ENCODE data around the gene OBSCN. TPM values are rescaled to one million over a fixed set of nuclear protein-coding genes. Genes with fewer than 3 reads are reported as not detected.
A peak's percentile ranks its signal among the peaks of the same experiment; 100 is the strongest.

OBSCN gene
- total and polyA plus RNA-seq, 2 of the 4 experiments (the other 2 are of a cell fraction): 4.1 to 9.5 TPM

DNA sequence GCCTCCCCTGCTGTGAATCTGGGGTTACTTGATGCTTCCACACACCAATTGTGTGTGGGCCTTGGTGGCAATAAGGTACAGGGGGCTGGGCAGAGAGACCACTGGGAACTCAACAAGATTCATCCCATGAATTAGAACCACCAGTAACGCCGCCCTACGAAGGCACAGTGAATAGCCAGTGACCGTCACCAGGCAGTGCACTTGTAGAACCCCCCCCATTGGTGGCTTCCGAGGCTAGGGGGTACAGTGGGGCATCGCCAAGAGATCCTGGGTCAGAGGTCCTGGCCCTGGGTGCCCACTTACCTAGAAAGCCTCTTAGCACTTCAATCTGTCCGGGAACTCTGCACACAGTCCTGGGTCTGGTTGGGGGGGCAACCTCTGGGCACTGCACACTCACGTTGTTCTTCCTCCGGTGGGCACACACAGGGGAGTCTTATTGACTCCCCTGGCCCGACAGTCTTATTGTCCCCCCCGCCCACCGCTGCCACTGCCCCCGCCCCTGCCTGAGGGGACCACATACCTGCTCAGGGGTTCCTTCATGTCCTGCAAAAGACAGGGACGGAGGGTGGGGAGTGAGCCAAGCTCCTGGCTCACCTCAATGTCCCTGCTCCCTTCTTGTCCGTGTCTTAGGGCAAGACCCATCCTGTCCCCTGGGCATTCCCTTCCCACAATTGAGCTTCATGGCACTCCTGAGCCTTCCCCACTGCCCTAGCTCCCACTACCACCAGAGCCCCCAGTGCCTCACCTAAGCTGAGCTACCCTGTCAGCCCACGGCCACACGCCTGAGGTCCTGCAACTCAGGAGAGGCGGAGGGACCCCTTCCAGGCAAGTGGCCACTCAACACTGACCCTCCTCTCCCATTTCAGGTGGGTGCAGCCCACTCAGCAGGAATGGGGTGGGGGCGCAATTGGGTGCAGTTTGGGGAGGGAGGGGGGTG, 201.3 kb downstream of the OBSCN start:
- Histone ChIP-seq H4K91ac (ENCODE audit: insufficient read depth, low read depth, low read length) (no peak overlapping the region), H2BK15ac (ENCODE audit: low read depth, low read length) (no peak overlapping the region), H3K23ac (ENCODE audit: low read depth, low read length) (no peak overlapping the region), H3K27ac (ENCODE audit: insufficient read depth, low read length) (no peak overlapping the region), H3K9me3 (ENCODE audit: control insufficient read depth, insufficient read depth, low read length) (no peaks in the 10 kb centered on the region), H3K4me3 (ENCODE audit: insufficient read depth, low read depth, low read length) (no peak overlapping the region), H3K56ac (ENCODE audit: extremely low read depth, insufficient read depth, low read length) (no peak overlapping the region), H3K9ac (ENCODE audit: low read depth, low read length) (no peak overlapping the region), H3K18ac (ENCODE audit: low read depth, low read length) (no peak overlapping the region), H4K5ac (ENCODE audit: low read depth, low read length) (no peak overlapping the region), H2AFZ (replicated peaks; ENCODE audit: low read length, poor library complexity) (no peak overlapping the region), H4K20me1 (ENCODE audit: insufficient read depth, low read length) (peaks cover 29% of the 10 kb centered on the region), H2AK5ac (ENCODE audit: low read depth, low read length) (no peak overlapping the region), H2BK20ac (ENCODE audit: low read depth, low read length) (no peak overlapping the region), H3K36me3 (ENCODE audit: control insufficient read depth, insufficient read depth, low read length) (peaks cover 20% of the 10 kb centered on the region), H2AK9ac (replicated peaks; ENCODE audit: low read depth, low read length, poor library complexity) (peak overlapping the region; percentile 31), H4K8ac (ENCODE audit: low read depth in 2 of 2, low read length in 2 of 2) (no peak overlapping the region), H3K4me2 (ENCODE audit: low read depth, low read length) (no peak overlapping the region; the same call in 1 of the 2 replicates), H3K79me1 (ENCODE audit: low read depth in 1 of 2, low read length in 2 of 2) (peaks cover 21 to 65% of the 10 kb centered on the region in 2 experiments), H3K9me1 (ENCODE audit: insufficient read depth, low read length) (peaks cover 20% of the 10 kb centered on the region), H2BK5ac (ENCODE audit: low read depth, low read length, poor library complexity, severe bottlenecking) (no peak overlapping the region), H3K14ac (replicated peaks; ENCODE audit: low read depth, low read length) (no peak overlapping the region), H3K4ac (ENCODE audit: low read depth, low read length) (no peak overlapping the region; the same call in 1 of the 2 replicates), H2BK120ac (ENCODE audit: low read depth, low read length) (no peak overlapping the region), H3K4me1 (ENCODE audit: control insufficient read depth, insufficient read depth, low read length) (peaks cover 15% of the 10 kb centered on the region), H3K27me3 (ENCODE audit: control insufficient read depth, insufficient read depth, low read length) (no peaks in the 10 kb centered on the region)
- in situ Hi-C loops (cut with MboI; ENCODE audit: low sequenced_read_pairs): no loop called here
- ATAC-seq (ENCODE audit: low read depth) (no peak), DNase-seq (no peak)
- no TSS peak for BruUV-seq (replicated peaks)
- WGBS, 2 experiments (ENCODE audit: extremely low coverage in 2 of 2, insufficient read length in 1 of 2): 80% methylated on average over 1 of the region's 19 CpGs; no CpG with 5 or more reads in 1 of the 2 experiments
- dilution Hi-C loops (cut with HindIII; ENCODE audit: low sequenced_read_pairs, unreplicated experiment): no loop called here
- ChIA-PET CTCF (no interaction called here), POLR2A (ENCODE audit: unreplicated experiment) (no interaction called here)
- intact Hi-C loops (cut with micrococcal nuclease): no loop called here
- TF ChIP-seq, protein P1, sequence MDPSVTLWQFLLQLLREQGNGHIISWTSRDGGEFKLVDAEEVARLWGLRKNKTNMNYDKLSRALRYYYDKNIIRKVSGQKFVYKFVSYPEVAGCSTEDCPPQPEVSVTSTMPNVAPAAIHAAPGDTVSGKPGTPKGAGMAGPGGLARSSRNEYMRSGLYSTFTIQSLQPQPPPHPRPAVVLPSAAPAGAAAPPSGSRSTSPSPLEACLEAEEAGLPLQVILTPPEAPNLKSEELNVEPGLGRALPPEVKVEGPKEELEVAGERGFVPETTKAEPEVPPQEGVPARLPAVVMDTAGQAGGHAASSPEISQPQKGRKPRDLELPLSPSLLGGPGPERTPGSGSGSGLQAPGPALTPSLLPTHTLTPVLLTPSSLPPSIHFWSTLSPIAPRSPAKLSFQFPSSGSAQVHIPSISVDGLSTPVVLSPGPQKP (IDR thresholded peaks at IDR 0.05; ENCODE audit: borderline replicate concordance, low read depth, low read length): no peak
- no peak for TF ChIP-seq POLR2A (IDR thresholded peaks at IDR 0.05; ENCODE audit: low read depth, low read length)
- TF ChIP-seq NFE2L2 (IDR thresholded peaks at IDR 0.05; ENCODE audit: low read depth, low read length): no peak
- no peak for TF ChIP-seq RFX5 (IDR thresholded peaks at IDR 0.05; ENCODE audit: low read depth, low read length)
- TF ChIP-seq RAD21 (IDR thresholded peaks at IDR 0.05; ENCODE audit: low read length): no peak
- no peak for TF ChIP-seq MAZ (IDR thresholded peaks at IDR 0.05; ENCODE audit: borderline replicate concordance, low read depth, low read length)
- no peak for TF ChIP-seq RCOR1 (IDR thresholded peaks at IDR 0.05; ENCODE audit: insufficient replicate concordance, low read length)
- TF ChIP-seq, protein P2, sequence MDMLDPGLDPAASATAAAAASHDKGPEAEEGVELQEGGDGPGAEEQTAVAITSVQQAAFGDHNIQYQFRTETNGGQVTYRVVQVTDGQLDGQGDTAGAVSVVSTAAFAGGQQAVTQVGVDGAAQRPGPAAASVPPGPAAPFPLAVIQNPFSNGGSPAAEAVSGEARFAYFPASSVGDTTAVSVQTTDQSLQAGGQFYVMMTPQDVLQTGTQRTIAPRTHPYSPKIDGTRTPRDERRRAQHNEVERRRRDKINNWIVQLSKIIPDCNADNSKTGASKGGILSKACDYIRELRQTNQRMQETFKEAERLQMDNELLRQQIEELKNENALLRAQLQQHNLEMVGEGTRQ (IDR thresholded peaks at IDR 0.05; ENCODE audit: low read depth, low read length): no peak
- no peak for TF ChIP-seq CEBPB (IDR thresholded peaks at IDR 0.05; ENCODE audit: low read depth, low read length)
- TF ChIP-seq MXI1 (IDR thresholded peaks at IDR 0.05; ENCODE audit: borderline replicate concordance, low read depth, low read length): no peak
- TF ChIP-seq SMC3 (IDR thresholded peaks at IDR 0.05; ENCODE audit: low read depth, low read length): no peak
- TF ChIP-seq BHLHE40 (IDR thresholded peaks at IDR 0.05; ENCODE audit: low read depth, low read length): no peak
- TF ChIP-seq, protein P3, sequence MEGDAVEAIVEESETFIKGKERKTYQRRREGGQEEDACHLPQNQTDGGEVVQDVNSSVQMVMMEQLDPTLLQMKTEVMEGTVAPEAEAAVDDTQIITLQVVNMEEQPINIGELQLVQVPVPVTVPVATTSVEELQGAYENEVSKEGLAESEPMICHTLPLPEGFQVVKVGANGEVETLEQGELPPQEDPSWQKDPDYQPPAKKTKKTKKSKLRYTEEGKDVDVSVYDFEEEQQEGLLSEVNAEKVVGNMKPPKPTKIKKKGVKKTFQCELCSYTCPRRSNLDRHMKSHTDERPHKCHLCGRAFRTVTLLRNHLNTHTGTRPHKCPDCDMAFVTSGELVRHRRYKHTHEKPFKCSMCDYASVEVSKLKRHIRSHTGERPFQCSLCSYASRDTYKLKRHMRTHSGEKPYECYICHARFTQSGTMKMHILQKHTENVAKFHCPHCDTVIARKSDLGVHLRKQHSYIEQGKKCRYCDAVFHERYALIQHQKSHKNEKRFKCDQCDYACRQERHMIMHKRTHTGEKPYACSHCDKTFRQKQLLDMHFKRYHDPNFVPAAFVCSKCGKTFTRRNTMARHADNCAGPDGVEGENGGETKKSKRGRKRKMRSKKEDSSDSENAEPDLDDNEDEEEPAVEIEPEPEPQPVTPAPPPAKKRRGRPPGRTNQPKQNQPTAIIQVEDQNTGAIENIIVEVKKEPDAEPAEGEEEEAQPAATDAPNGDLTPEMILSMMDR (conservative IDR thresholded peaks at IDR 0.05; ENCODE audit: low read depth, low read length): no peak
- no peak for TF ChIP-seq CHD1 (IDR thresholded peaks at IDR 0.05; ENCODE audit: low read depth, low read length)
- TF ChIP-seq FOS (IDR thresholded peaks at IDR 0.05; ENCODE audit: low read depth, low read length): no peak
